Lower leg skin (tissue), 4 donors: ENCODE measurements around the gene LAMTOR1. TPM values are rescaled to one million over a fixed set of nuclear protein-coding genes. Genes with fewer than 3 reads are reported as not detected.

Experiments used
- DNase-seq, 2 donors: peaks; one replicate each; pipeline ENCODE4 v3.0.0-alpha.2; 2019; ENCODE audit warnings: low spot score in 2 of 2
- H3K4me3 ChIP-seq: fragments of 200-600 bp; sonication (generic); 2 replicates; pipeline ENCODE4 v1.5.1; 2017; ENCODE audit warnings: mild to moderate bottlenecking, low read depth; ENCODE audit not compliant: poor library complexity, severe bottlenecking
- CTCF ChIP-seq, 3 donors: fragments of 450-650 bp; IDR thresholded peaks; one replicate each; pipeline ENCODE4 v1.5.1; 2016; ENCODE audit warnings: antibody characterized with exemption in 3 of 3, mild to moderate bottlenecking in 3 of 3, moderate library complexity in 2 of 3
- POLR2A ChIP-seq, 2 donors: fragments of 450-650 bp; IDR thresholded peaks; one replicate each; pipeline ENCODE4 v1.6.1; 2016 to 2017; ENCODE audit warnings: antibody characterized with exemption in 2 of 2, mild to moderate bottlenecking in 1 of 2, moderate library complexity in 1 of 2
- WGBS, 2 donors: methylation state at CpG; one replicate each; pipeline ENCODE4 v1.1.5; 2018; 5-methylcytosine and 5-hydroxymethylcytosine counted together
- intact Hi-C: fragments of 100-400 bp; cut with DNase I; formaldehyde crosslinking; loops from one replicate; pipeline ENCODE4 v1.15.0; 2023; ENCODE audit warnings: low total_unique reads
- total RNA-seq, 4 donors: library from RNA; depleted of rRNA; stranded (reverse); fragments of >200 nt; gene quantifications; one replicate each; pipeline ENCODE4 v1.1.0, GENCODE V29; 2016

LAMTOR1 gene
- total RNA-seq, 4 donors from 2014 or later, result 83.6 to 112 (median 99.9) TPM

GRCh38 chr11:72116019-72116755, 13.1 kb upstream of the LAMTOR1 start:
- 94 to 95% methylated on average over 6 of the region's 6 CpGs for WGBS, 2 donors
- TF ChIP-seq POLR2A (IDR thresholded peaks at IDR 0.05), result no peak
- intact Hi-C loops, result no loop called here
- H3K4me3 ChIP-seq, result no peak overlapping the region
- DNase-seq, result no peak

GRCh38 chr11:72114570-72114969, 11.5 kb upstream of the LAMTOR1 start:
- TF ChIP-seq CTCF (IDR thresholded peaks at IDR 0.05), result no peak
- no peak for TF ChIP-seq POLR2A (IDR thresholded peaks at IDR 0.05)
- 61 to 76% methylated on average over 1 of the region's 1 CpG for WGBS, 2 donors
- DNase-seq, result no peak
- H3K4me3 ChIP-seq, result no peak overlapping the region
- intact Hi-C loops, result no loop called here

- H3K4me3 ChIP-seq, result no peak overlapping the region
- TF ChIP-seq POLR2A (IDR thresholded peaks at IDR 0.05) (no peak), CTCF (IDR thresholded peaks at IDR 0.05) (no peak)
- intact Hi-C loops, result no loop called here
- 47 to 56% methylated on average over 9 of the region's 9 CpGs for WGBS, 2 donors
- no peak for DNase-seq
These were observed 10.1 kb upstream of the LAMTOR1 start for GRCh38 chr11:72112978-72113808.

- WGBS, 2 donors, result 0% methylated on average over 49 of the region's 49 CpGs
- H3K4me3 ChIP-seq, result no peak within 1 kb of the TSS
- peak; percentile 100 for DNase-seq
- intact Hi-C loops, result no loop called here
- peak in 1 of 2 donors; percentile 85 for TF ChIP-seq POLR2A (IDR thresholded peaks at IDR 0.05)
- no peak for TF ChIP-seq CTCF (IDR thresholded peaks at IDR 0.05)
These were observed 9.3 kb upstream of the LAMTOR1 start, which contains the start of gene ANAPC15 for GRCh38 chr11:72112143-72112977. TSS of gene ANAPC15 (minus strand) at chr11:72112695. CDS start at chr11:72111276, 1,419 bp downstream.

GRCh38 chr11:72111300-72112142, 8.4 kb upstream of the LAMTOR1 start:
- H3K4me3 ChIP-seq, result no peak overlapping the region
- TF ChIP-seq POLR2A (IDR thresholded peaks at IDR 0.05), result no peak
- no peak for TF ChIP-seq CTCF (IDR thresholded peaks at IDR 0.05)
- DNase-seq, result no peak
- WGBS, 2 donors, result 1 to 2% methylated on average over 10 of the region's 10 CpGs
- intact Hi-C loops, result no loop called here
